Ishikawa (cell line): ENCODE data around the gene USH1C.

Experiments
- CEBPB ChIP-seq: IDR thresholded peaks from 2 replicates; pipeline ENCODE4 v1.6.1; 2012
- CREB1 ChIP-seq: IDR thresholded peaks from 2 replicates; pipeline ENCODE4 v1.6.1; 2012; ENCODE audit warnings: low read depth
- EGR1 ChIP-seq: IDR thresholded peaks from 2 replicates; pipeline ENCODE4 v1.6.1; 2012
- EP300 ChIP-seq: IDR thresholded peaks from 2 replicates; pipeline ENCODE4 v1.6.1; 2012; ENCODE audit warnings: borderline replicate concordance
- FOXM1 ChIP-seq: IDR thresholded peaks from 2 replicates; pipeline ENCODE4 v1.6.1; 2012; ENCODE audit warnings: low read depth, borderline replicate concordance
- MAX ChIP-seq: IDR thresholded peaks from 2 replicates; pipeline ENCODE4 v1.6.1; 2012
- RAD21 ChIP-seq: IDR thresholded peaks from 2 replicates; pipeline ENCODE4 v1.6.1; 2012; ENCODE audit warnings: low read depth
- REST ChIP-seq: IDR thresholded peaks from 2 replicates; pipeline ENCODE4 v1.6.1; 2012; ENCODE audit warnings: low read depth, mild to moderate bottlenecking
- TAF1 ChIP-seq: IDR thresholded peaks from 2 replicates; pipeline ENCODE4 v1.6.1; 2012; ENCODE audit warnings: low read depth, mild to moderate bottlenecking
- TCF12 ChIP-seq: IDR thresholded peaks from 2 replicates; pipeline ENCODE4 v1.6.1; 2012; ENCODE audit warnings: low read depth
- TEAD4 ChIP-seq: IDR thresholded peaks from 2 replicates; pipeline ENCODE4 v1.6.1; 2012
- USF1 ChIP-seq: IDR thresholded peaks from 2 replicates; pipeline ENCODE4 v1.6.1; 2012
- YY1 ChIP-seq: IDR thresholded peaks from 2 replicates; pipeline ENCODE4 v1.6.1; 2012; ENCODE audit warnings: low read depth
- ZBTB7A ChIP-seq: IDR thresholded peaks from 2 replicates; pipeline ENCODE4 v1.6.1; 2012; ENCODE audit warnings: low read depth

- no peak for TF ChIP-seq EP300
- no peak for TF ChIP-seq YY1
- TF ChIP-seq ZBTB7A = no peak
- TF ChIP-seq TEAD4 = no peak
- no peak for TF ChIP-seq REST
- no peak for TF ChIP-seq FOXM1
- no peak for TF ChIP-seq USF1
- TF ChIP-seq CEBPB = no peak
- no peak for TF ChIP-seq MAX
- TF ChIP-seq RAD21 = no peak
- no peak for TF ChIP-seq TCF12
- no peak for TF ChIP-seq CREB1
- no peak for TF ChIP-seq TAF1
- TF ChIP-seq EGR1 = no peak
Measured at GRCh38 chr11:17571431-17572358, 27.5 kb upstream of the USH1C start.
